Left lung (tissue), 10 donors: ENCODE measurements around the gene STAC2. TPM values are rescaled to one million over a fixed set of nuclear protein-coding genes. Genes with fewer than 3 reads are reported as not detected.

Source experiments
- ATAC-seq: fragments of 200-7000 bp; cut with Tn5 transposase; one replicate; pipeline ENCODE4 v1.9.1; 2020; ENCODE audit warnings: moderate library complexity
- DNase-seq, 4 donors: peaks; one replicate each; pipeline ENCODE4 v3.0.0-alpha.2; 2013 to 2020
- H3K27ac ChIP-seq, 2 donors: fragments of 200-600 bp; sonication (generic) in 1 of 2; one replicate each; pipeline versions ENCODE4 v1.5.0 to v1.8.0; 2020 to 2021
- H3K27me3 ChIP-seq, 2 donors: fragments of 200-600 bp; sonication (generic) in 1 of 2; one replicate each; pipeline versions ENCODE4 v1.5.0 to v1.8.0; 2020 to 2021
- H3K36me3 ChIP-seq, 2 donors: fragments of 200-600 bp; sonication (generic) in 1 of 2; one replicate each; pipeline versions ENCODE4 v1.5.0 to v1.8.0; 2020 to 2021
- H3K4me1 ChIP-seq, 2 donors: fragments of 200-600 bp; one replicate each; pipeline ENCODE4 v1.8.0; 2021
- H3K4me3 ChIP-seq, 2 donors: fragments of 200-600 bp; sonication (generic) in 1 of 2; one replicate each; pipeline versions ENCODE4 v1.5.0 to v1.8.0; 2020 to 2021; ENCODE audit warnings: mild to moderate bottlenecking in 1 of 2
- H3K9me3 ChIP-seq, 2 donors: fragments of 200-600 bp; sonication (generic) in 1 of 2; one replicate each; pipeline versions ENCODE4 v1.5.0 to v1.8.0; 2020 to 2021
- CTCF ChIP-seq, 2 donors: fragments of 200-600 bp; sonication (generic) in 1 of 2; IDR thresholded peaks; one replicate each; pipeline versions ENCODE4 v1.5.0 to v1.8.0; 2021; ENCODE audit warnings: antibody characterized with exemption in 2 of 2
- intact Hi-C, 2 donors: fragments of 100-400 bp; cut with DNase I; formaldehyde crosslinking; loops; one replicate each; pipeline versions ENCODE4 v1.11.2 to v1.14.2; 2022
- polyA plus RNA-seq, 6 donors: library from polyadenylated mRNA; unstranded; fragments of 120-200 nt; gene quantifications; one replicate each; pipeline ENCODE4 v1.2.1, GENCODE V29; 2013; ENCODE audit not compliant: insufficient read length in 6 of 6
- total RNA-seq, 2 donors: library from RNA; stranded (reverse); fragmentation: NEBNext Ultra II Directional; extraction: Animal tissue kit (Norgen Biotek cat#: 25700); gene quantifications; one replicate each; pipeline ENCODE4 v1.2.1, GENCODE V29; 2021
- donor health status: DM: no; HTN: yes; CAD: no.
- donor health status: DM: no; HTN: no; CAD: no.

Gene STAC2
- total and polyA plus RNA-seq, 8 donors, result 0.14 to 0.55 (median 0.23) TPM

GRCh38 chr17:39217734-39218369 is 7.9 kb downstream of the STAC2 start:
- H3K4me1 ChIP-seq, result no peaks in the 10 kb centered on the region
- TF ChIP-seq CTCF (IDR thresholded peaks at IDR 0.05), result no peak
- no peak for ATAC-seq
- no peak for DNase-seq
- no peak overlapping the region for H3K27ac ChIP-seq
- peaks cover 0 to 72% of the 10 kb centered on the region in 2 donors for H3K27me3 ChIP-seq
- no peaks in the 10 kb centered on the region for H3K36me3 ChIP-seq
- H3K4me3 ChIP-seq, result no peak overlapping the region
- H3K9me3 ChIP-seq, result no peaks in the 10 kb centered on the region
- intact Hi-C loops, result no loop called here

- Histone ChIP-seq H3K27ac (no peak overlapping the region), H3K9me3 (no peaks in the 10 kb centered on the region), H3K27me3 (peaks cover 0 to 77% of the 10 kb centered on the region in 2 donors), H3K4me3 (no peak overlapping the region), H3K4me1 (peaks cover 7 to 20% of the 10 kb centered on the region in 2 donors), H3K36me3 (no peaks in the 10 kb centered on the region)
- intact Hi-C loops, result no loop called here
- peak in 1 of 4 donors; percentile 81 for DNase-seq
- ATAC-seq, result peak; percentile 66
- no peak for TF ChIP-seq CTCF (IDR thresholded peaks at IDR 0.05)
Observed at GRCh38 chr17:39213852-39214251, 11.9 kb downstream of the STAC2 start.

GRCh38 chr17:39212841-39213480 is 12.8 kb downstream of the STAC2 start:
- peak overlapping the region in 1 of 2 donors; percentile 53 for H3K27ac ChIP-seq
- no peaks in the 10 kb centered on the region for H3K9me3 ChIP-seq
- TF ChIP-seq CTCF (IDR thresholded peaks at IDR 0.05), result no peak
- H3K36me3 ChIP-seq, result no peaks in the 10 kb centered on the region
- H3K4me3 ChIP-seq, result no peak overlapping the region
- ATAC-seq, result peak; percentile 62
- H3K4me1 ChIP-seq, result peaks cover 7 to 29% of the 10 kb centered on the region in 2 donors
- peaks cover 0 to 70% of the 10 kb centered on the region in 2 donors for H3K27me3 ChIP-seq
- DNase-seq, result peak in 3 of 4 donors; percentile 55 to 86 (median 79)
- intact Hi-C loops, result no loop called here

- H3K36me3 ChIP-seq, result no peaks in the 10 kb centered on the region
- TF ChIP-seq CTCF (IDR thresholded peaks at IDR 0.05), result no peak
- peaks cover 0 to 63% of the 10 kb centered on the region in 2 donors for H3K27me3 ChIP-seq
- H3K4me1 ChIP-seq, result peaks cover 7 to 29% of the 10 kb centered on the region in 2 donors
- peak overlapping the region in 1 of 2 donors; percentile 53 for H3K27ac ChIP-seq
- intact Hi-C loops, result no loop called here
- ATAC-seq (no peak), DNase-seq (no peak)
- no peak overlapping the region for H3K4me3 ChIP-seq
- H3K9me3 ChIP-seq, result no peaks in the 10 kb centered on the region
Observed at GRCh38 chr17:39212195-39212810, 13.4 kb downstream of the STAC2 start.

- Histone ChIP-seq H3K36me3 (peaks cover 0 to 9% of the 10 kb centered on the region in 2 donors), H3K27ac (peak overlapping the region; percentile 55 to 83), H3K9me3 (no peaks in the 10 kb centered on the region), H3K4me3 (peak overlapping the region; percentile 21 to 32), H3K27me3 (peaks cover 0 to 41% of the 10 kb centered on the region in 2 donors), H3K4me1 (peaks cover 7 to 29% of the 10 kb centered on the region in 2 donors)
- TF ChIP-seq CTCF (IDR thresholded peaks at IDR 0.05), result no peak
- intact Hi-C loops, result no loop called here
- no peak for DNase-seq
- ATAC-seq, result no peak
Observed at GRCh38 chr17:39210093-39210434, 15.7 kb downstream of the STAC2 start.
